ENCODE results near the gene MYBBP1A. TPM values are rescaled to one million over a fixed set of nuclear protein-coding genes. Genes with fewer than 3 reads are reported as not detected.

Gene MYBBP1A
- total and polyA plus RNA-seq, 2 experiments from 2014 or later: 42.4 to 56.4 TPM

GRCh38 chr17:4515501-4515900, 39.7 kb downstream of the MYBBP1A start:
- no peaks in the 10 kb centered on the region for H3K4me1 ChIP-seq (ENCODE audit: insufficient read depth)
- TF ChIP-seq EZH2 (IDR thresholded peaks at IDR 0.05; ENCODE audit: insufficient read depth, poor library complexity, severe bottlenecking) (no peak), EZH2phosphoT487 (IDR thresholded peaks at IDR 0.05; ENCODE audit: insufficient read depth, low read depth) (no peak)
- 83 to 84% methylated on average over 5 of the region's 5 CpGs for WGBS, 2 experiments (ENCODE audit: low coverage in 1 of 2, low lambda C conversion rate in 2 of 2, missing lambda C conversion rate in 2 of 2)
- H3K27me3 ChIP-seq (replicated peaks; ENCODE audit: insufficient read depth): 0 out of 2 replicates have a peak, but pooled peaks cover 9% of the 10 kb centered on the region
- no peaks in the 10 kb centered on the region for H3K9me3 ChIP-seq (ENCODE audit: low read depth)
- H3K79me2 ChIP-seq (ENCODE audit: insufficient read depth): no peaks in the 10 kb centered on the region
- in situ Hi-C loops (cut with MboI): no loop called here
- H3K4me3 ChIP-seq: no peak overlapping the region
- no peak overlapping the region for H3K4me2 ChIP-seq (ENCODE audit: unreplicated experiment)
- no peak for DNase-seq
- H3K9me2 ChIP-seq (ENCODE audit: insufficient read depth): no peaks in the 10 kb centered on the region
- H2AFZ ChIP-seq: no peak overlapping the region
- H4K20me1 ChIP-seq (ENCODE audit: insufficient read depth): no peaks in the 10 kb centered on the region
- no peaks in the 10 kb centered on the region for H3K36me3 ChIP-seq (ENCODE audit: low read depth)
- no peak overlapping the region for H3K27ac ChIP-seq
- no peaks in the 10 kb centered on the region for H3F3A ChIP-seq (ENCODE audit: insufficient read depth)
- no peak overlapping the region for H3K9ac ChIP-seq

- no peaks in the 10 kb centered on the region for H3K9me2 ChIP-seq (ENCODE audit: insufficient read depth)
- H2AFZ ChIP-seq: no peak overlapping the region
- no peaks in the 10 kb centered on the region for H3K4me1 ChIP-seq (ENCODE audit: insufficient read depth)
- in situ Hi-C loops (cut with MboI): no loop called here
- no peaks in the 10 kb centered on the region for H3K79me2 ChIP-seq (ENCODE audit: insufficient read depth)
- H4K20me1 ChIP-seq (ENCODE audit: insufficient read depth): no peaks in the 10 kb centered on the region
- 0 out of 2 replicates have a peak, but pooled peaks cover 13% of the 10 kb centered on the region for H3K27me3 ChIP-seq (replicated peaks; ENCODE audit: insufficient read depth)
- 57 to 58% methylated on average over 10 to 11 of the region's 11 CpGs for WGBS, 2 experiments (ENCODE audit: low coverage in 1 of 2, low lambda C conversion rate in 2 of 2, missing lambda C conversion rate in 2 of 2)
- no peak overlapping the region for H3K4me2 ChIP-seq (ENCODE audit: unreplicated experiment)
- TF ChIP-seq EZH2phosphoT487 (IDR thresholded peaks at IDR 0.05; ENCODE audit: insufficient read depth, low read depth): no peak
- no peak for TF ChIP-seq EZH2 (IDR thresholded peaks at IDR 0.05; ENCODE audit: insufficient read depth, poor library complexity, severe bottlenecking)
- no peak overlapping the region for H3K27ac ChIP-seq
- no peak overlapping the region for H3K9ac ChIP-seq
- H3K4me3 ChIP-seq: no peak overlapping the region
- no peak for DNase-seq
- H3F3A ChIP-seq (ENCODE audit: insufficient read depth): no peaks in the 10 kb centered on the region
- H3K36me3 ChIP-seq (ENCODE audit: low read depth): no peaks in the 10 kb centered on the region
- H3K9me3 ChIP-seq (ENCODE audit: low read depth): no peaks in the 10 kb centered on the region
Measured at GRCh38 chr17:4514779-4515178, 40.4 kb downstream of the MYBBP1A start.

DNA sequence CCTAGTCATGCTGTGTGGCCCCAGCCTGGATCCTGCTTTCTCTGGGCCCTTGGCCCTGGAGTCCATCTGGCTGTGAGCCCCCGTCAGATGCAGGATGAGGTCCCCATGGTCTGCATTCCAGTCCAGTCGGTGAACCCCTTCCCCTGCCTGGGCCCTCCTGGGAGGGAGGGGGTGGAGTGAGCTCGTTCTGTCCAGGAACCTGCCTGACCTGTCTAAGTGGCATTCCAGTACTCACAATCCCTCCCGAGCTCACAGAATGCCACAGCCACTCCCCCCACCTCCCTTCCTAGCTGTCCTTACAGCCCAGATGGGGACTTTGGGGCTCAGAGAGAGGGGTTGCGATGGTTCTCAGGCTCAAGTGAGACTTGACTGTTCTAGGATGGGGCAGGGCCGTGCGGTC, 41.0 kb downstream of the MYBBP1A start:
- no peak overlapping the region for H3K4me3 ChIP-seq
- in situ Hi-C loops (cut with MboI): no loop called here
- no peaks in the 10 kb centered on the region for H3K9me2 ChIP-seq (ENCODE audit: insufficient read depth)
- no peaks in the 10 kb centered on the region for H3K36me3 ChIP-seq (ENCODE audit: low read depth)
- H3K27ac ChIP-seq: no peak overlapping the region
- 0 out of 2 replicates have a peak, but pooled peaks cover 13% of the 10 kb centered on the region for H3K27me3 ChIP-seq (replicated peaks; ENCODE audit: insufficient read depth)
- DNase-seq: no peak
- H3K4me2 ChIP-seq (ENCODE audit: unreplicated experiment): no peak overlapping the region
- no peaks in the 10 kb centered on the region for H3K9me3 ChIP-seq (ENCODE audit: low read depth)
- 65 to 69% methylated on average over 5 to 6 of the region's 7 CpGs for WGBS, 2 experiments (ENCODE audit: low coverage in 1 of 2, low lambda C conversion rate in 2 of 2, missing lambda C conversion rate in 2 of 2)
- H3F3A ChIP-seq (ENCODE audit: insufficient read depth): no peaks in the 10 kb centered on the region
- no peaks in the 10 kb centered on the region for H3K4me1 ChIP-seq (ENCODE audit: insufficient read depth)
- no peak for TF ChIP-seq EZH2 (IDR thresholded peaks at IDR 0.05; ENCODE audit: insufficient read depth, poor library complexity, severe bottlenecking)
- no peak for TF ChIP-seq EZH2phosphoT487 (IDR thresholded peaks at IDR 0.05; ENCODE audit: insufficient read depth, low read depth)
- H3K9ac ChIP-seq: no peak overlapping the region
- H4K20me1 ChIP-seq (ENCODE audit: insufficient read depth): no peaks in the 10 kb centered on the region
- no peak overlapping the region for H2AFZ ChIP-seq
- no peaks in the 10 kb centered on the region for H3K79me2 ChIP-seq (ENCODE audit: insufficient read depth)

DNA sequence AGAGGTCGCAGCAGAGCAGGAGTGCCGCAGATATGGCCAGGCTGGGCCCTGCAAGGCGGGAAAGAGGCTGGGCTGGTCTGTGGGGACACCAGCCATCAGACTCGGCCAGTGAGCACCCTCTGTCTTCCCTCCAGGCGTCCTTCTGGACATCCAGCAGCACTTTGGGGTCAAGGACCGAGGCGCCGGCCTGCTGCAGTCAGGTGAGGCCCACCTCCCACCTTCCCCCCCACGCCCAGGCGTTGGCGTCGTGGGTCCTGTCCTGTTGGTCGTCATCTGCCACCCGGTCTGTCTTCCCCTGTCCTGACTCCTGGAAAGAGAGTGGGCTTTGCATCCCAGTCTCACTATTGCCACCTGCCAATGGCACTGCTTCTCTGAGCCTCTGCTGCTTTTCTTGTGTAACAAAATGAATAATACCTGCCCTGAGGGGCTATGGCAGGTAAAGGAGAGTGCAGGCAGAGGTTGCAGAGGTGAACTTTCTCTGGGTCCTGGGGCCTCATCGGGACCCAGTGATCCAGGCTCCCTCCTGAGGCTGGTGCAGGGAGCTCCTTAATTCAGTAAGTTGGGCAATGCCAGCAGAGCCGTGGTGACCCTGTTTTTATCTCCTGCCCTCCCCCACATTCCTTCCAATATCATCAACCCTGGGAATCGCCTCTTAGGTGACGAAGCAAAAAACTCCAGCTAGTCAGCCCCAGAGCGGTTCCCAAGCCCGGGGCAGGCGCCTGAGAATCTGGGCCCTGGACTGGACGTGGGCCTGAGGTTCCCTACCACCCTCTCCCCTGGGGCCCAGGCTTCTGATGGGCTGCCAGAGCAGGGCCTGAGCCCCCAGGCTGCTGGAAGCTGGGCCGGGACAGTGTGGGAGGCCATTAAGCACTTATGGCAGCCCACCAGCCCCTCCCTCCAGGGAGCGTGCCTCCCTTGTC, 41.8 kb downstream of the MYBBP1A start:
- Histone ChIP-seq H3K27ac (no peak overlapping the region), H3F3A (ENCODE audit: insufficient read depth) (no peaks in the 10 kb centered on the region), H3K9me2 (ENCODE audit: insufficient read depth) (no peaks in the 10 kb centered on the region), H2AFZ (no peak overlapping the region), H3K4me1 (ENCODE audit: insufficient read depth) (no peaks in the 10 kb centered on the region), H3K9me3 (ENCODE audit: low read depth) (no peaks in the 10 kb centered on the region), H3K4me2 (ENCODE audit: unreplicated experiment) (no peak overlapping the region), H3K27me3 (replicated peaks; ENCODE audit: insufficient read depth) (0 out of 2 replicates have a peak, but pooled peaks cover 13% of the 10 kb centered on the region), H3K4me3 (no peak overlapping the region), H4K20me1 (ENCODE audit: insufficient read depth) (no peaks in the 10 kb centered on the region), H3K36me3 (ENCODE audit: low read depth) (no peaks in the 10 kb centered on the region), H3K9ac (no peak overlapping the region), H3K79me2 (ENCODE audit: insufficient read depth) (no peaks in the 10 kb centered on the region)
- no peak for DNase-seq
- 55% methylated on average over 20 to 24 of the region's 24 CpGs for WGBS, 2 experiments (ENCODE audit: low coverage in 1 of 2, low lambda C conversion rate in 2 of 2, missing lambda C conversion rate in 2 of 2)
- in situ Hi-C loops (cut with MboI): no loop called here
- TF ChIP-seq EZH2phosphoT487 (IDR thresholded peaks at IDR 0.05; ENCODE audit: insufficient read depth, low read depth) (no peak), EZH2 (IDR thresholded peaks at IDR 0.05; ENCODE audit: insufficient read depth, poor library complexity, severe bottlenecking) (no peak)

Measured in GM23248 (cell line).